Fibroblast of the aortic adventitia (primary cell): Measurements from ENCODE around the gene GDPD5. TPM values are rescaled to one million over a fixed set of nuclear protein-coding genes. Genes with fewer than 3 reads are reported as not detected.

ENCODE experiments used
- DNase-seq: peaks from one replicate; pipeline ENCODE4 v3.0.0-alpha.2; 2010; ENCODE audit warnings: low read depth
- H3K4me3 ChIP-seq: 2 replicates; pipeline ENCODE4 v1.5.1; 2011; ENCODE audit warnings: low read depth, mild to moderate bottlenecking, control low read depth, low read length, moderate library complexity
- total RNA-seq: library from RNA; depleted of rRNA; stranded (reverse); fragments of >200 nt; gene quantifications from 2 replicates; pipeline ENCODE4 v1.2.3, GENCODE V29; 2012; ENCODE audit warnings: low replicate concordance
- TF ChIP-seq, protein P1 (sequence below): IDR thresholded peaks from 2 replicates; pipeline ENCODE4 v1.5.1; 2011; ENCODE audit warnings: mild to moderate bottlenecking, low read length, control low read depth, inconsistent platforms; ENCODE audit not compliant: insufficient read depth

Gene GDPD5
- total RNA-seq, 1 donor: 5.3 TPM

DNA sequence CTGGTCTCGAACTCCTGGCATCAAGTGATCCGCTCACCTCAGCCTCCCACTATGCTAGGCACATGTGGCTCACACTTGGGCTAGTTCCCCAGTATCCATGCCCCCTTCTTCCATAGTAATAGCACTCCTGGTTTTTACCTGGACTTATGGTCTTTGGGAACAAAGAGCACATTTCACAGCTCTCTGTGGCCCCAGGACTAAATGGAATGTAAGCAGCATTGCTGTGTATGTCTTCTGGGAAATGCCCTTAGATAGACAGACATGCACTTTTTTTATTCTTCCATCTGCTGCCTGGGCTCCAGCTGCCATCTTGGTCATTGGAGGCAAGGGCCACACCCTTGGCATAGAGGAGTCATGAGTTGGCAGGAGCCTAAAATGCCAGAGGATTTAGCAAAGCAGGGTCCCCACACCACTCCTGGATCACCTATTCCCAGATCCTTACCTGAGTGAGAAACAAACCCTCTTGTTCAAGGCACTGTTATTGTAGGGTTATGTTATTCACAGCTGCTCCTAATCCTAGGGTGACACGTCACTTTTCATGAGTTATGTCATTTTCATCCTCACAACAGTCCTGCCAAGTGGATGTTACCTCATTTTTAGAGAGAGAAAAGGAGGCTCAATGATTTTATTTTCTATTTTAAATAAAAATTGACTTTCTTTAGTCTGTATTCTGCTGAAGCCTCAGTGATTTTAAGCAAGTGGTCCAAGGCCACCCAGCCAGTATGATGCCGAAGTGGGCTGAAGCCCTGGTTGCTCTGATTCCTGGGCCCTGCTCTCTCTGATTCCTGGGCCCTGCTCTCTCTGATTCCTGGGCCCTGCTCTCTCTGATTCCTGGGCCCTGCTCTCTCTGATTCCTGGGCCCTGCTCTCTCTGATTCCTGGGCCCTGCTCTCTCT is 15.7 kb upstream of the GDPD5 start:
- TF ChIP-seq, protein P1, sequence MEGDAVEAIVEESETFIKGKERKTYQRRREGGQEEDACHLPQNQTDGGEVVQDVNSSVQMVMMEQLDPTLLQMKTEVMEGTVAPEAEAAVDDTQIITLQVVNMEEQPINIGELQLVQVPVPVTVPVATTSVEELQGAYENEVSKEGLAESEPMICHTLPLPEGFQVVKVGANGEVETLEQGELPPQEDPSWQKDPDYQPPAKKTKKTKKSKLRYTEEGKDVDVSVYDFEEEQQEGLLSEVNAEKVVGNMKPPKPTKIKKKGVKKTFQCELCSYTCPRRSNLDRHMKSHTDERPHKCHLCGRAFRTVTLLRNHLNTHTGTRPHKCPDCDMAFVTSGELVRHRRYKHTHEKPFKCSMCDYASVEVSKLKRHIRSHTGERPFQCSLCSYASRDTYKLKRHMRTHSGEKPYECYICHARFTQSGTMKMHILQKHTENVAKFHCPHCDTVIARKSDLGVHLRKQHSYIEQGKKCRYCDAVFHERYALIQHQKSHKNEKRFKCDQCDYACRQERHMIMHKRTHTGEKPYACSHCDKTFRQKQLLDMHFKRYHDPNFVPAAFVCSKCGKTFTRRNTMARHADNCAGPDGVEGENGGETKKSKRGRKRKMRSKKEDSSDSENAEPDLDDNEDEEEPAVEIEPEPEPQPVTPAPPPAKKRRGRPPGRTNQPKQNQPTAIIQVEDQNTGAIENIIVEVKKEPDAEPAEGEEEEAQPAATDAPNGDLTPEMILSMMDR: no peak
- no peak for DNase-seq
- H3K4me3 ChIP-seq: no peak overlapping the region

DNA sequence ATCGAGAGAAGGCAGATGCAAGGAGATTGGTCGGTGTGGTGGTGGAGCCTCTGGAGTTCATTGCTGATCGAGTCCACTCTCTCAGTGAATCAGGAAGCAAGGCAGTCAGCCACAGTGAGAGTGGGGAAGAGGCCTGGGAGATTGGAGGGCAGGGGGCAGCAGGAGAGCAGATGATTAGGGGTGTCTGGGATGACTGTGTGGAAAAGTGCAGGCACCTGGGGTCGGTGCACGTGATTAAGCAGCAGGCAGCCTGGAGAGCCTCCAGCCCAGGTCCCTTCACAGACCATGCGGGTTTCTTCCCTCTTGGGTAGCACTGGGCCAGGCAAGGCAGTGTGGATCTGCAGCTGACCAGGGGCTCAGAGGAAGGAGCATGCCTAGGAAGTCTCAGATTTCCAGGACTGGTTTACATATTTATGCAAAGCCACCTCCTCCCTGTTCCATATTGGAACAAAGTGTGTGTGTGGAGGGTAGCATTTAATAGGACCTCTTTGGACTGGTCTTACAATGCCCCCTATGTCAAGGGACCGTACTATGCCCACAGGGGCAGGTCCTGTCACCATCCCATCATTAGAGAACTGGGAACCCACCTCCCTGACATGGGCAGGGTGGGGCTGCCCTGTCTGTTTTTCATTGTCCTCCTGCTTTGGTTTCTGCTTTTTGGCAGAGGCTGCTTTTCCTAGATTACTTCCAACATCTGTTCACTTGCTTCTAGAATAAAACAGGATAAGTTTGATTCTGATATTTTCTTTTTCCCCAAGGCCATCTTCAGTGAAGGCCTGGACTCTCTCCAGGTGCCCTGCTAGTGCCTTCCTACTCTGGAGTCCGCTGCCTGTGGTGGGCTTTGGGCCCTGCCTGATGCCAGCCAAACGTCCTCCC is 14.0 kb upstream of the GDPD5 start:
- DNase-seq: no peak
- TF ChIP-seq, protein P1: no peak
- no peak overlapping the region for H3K4me3 ChIP-seq

DNA sequence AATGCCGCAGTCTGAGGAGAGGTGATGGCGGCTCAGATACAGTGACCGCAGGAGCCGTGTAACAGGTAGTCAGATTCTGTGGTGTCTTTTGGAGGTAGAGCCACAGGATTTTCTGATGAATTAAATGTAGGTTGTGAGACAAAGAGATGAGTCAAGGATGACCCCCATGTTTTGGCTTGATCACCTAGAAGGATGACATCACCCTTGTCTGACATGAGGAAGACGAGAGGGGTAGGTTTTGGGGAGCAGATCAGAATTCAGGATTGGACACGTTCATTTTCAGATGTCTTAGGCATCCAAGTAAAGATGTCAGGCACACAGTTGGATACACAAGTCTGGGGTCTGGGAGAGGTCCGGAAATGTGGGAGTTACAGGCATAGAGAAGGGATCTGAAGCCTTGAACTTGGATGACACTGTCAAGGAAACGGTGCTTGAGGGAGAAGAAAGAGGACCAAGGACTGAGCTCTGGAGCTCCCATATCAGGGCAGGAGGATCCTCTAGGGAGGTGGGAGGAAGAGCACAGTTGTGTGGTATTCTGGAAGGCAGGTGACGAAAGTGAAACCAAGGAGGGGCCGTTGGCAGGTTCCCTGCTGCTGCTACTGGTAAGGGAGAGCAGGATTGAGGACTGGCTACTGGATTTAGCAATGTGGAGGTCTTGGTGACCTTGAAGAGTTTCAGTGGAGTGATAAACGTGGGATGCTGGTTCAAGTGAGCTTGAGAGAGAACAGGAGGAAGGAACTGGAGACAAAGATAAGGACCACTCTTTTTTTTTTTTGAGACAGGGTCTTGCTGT is 12.6 kb upstream of the GDPD5 start:
- no peak for DNase-seq
- TF ChIP-seq, protein P1: no peak

DNA sequence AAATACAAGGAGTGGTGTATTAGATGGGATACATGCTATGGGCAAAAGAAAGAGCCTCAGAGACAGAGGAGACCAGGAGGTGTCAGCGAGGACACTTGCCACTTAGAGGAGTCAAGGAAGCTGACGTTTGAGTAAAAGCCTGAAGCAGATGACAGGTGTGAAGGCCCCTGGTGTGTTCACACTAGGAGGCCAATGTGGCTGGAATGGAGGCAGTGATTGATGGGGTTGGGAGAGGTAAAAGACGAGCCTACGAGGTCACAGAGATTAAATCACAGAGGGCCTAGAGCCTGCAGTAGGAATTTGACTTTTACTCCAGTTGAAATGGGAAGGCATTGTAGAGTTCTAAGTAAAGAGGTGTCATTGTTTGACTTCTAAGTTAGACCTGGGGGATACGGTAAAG is 12.0 kb upstream of the GDPD5 start:
- no peak for DNase-seq
- TF ChIP-seq, protein P1: no peak
- H3K4me3 ChIP-seq: no peak overlapping the region

More for the DNA sequence above, 12.6 kb upstream of the GDPD5 start:
- no peak overlapping the region for H3K4me3 ChIP-seq

DNA sequence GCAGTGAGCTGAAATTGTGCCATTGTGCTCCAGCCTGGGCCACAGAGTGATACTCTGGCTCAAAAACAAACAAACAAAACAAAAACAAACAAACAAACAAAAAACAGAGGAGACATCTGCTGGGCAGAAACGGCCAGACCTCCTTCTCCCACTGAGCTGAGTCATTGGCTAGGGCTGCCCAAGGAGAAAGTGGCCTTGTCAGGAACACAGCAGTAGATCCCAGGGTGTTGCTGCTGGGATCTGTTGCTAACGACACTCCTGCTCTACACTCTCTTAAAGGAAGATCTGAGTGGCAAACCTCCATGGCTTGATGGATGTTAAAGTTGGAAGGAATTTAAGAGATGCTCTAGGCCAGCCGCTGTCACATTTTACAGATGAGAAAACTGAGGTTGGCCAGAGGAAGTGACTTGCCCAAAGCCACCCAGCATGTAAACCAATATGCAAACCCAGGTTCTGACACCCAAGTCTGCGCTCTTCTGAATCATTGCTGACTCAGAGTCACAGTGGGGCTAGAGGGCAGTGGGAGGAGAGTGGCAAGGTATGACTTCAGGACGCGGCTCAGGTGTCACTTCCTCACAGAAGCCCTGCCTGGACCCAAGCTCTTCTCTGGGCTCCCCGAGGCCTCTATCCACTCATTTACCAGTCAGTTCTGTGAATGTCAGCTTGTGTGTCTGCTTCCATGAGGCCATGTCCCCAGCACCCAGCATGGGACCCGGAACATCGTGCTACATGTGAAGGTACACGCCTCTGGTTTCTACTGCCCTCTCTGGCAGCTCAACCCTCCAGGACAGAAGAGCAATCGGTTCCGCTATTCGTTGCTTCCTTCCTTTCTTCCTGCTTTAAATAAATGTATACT is 11.3 kb upstream of the GDPD5 start:
- DNase-seq: no peak
- TF ChIP-seq, protein P1: no peak
- no peak overlapping the region for H3K4me3 ChIP-seq
